ENCODE results near the gene CIPC. TPM values are rescaled to one million over a fixed set of nuclear protein-coding genes. Genes with fewer than 3 reads are reported as not detected.

CIPC gene
- total RNA-seq, 2 donors from 2014 or later, result 64.7 to 87.8 TPM

DNA sequence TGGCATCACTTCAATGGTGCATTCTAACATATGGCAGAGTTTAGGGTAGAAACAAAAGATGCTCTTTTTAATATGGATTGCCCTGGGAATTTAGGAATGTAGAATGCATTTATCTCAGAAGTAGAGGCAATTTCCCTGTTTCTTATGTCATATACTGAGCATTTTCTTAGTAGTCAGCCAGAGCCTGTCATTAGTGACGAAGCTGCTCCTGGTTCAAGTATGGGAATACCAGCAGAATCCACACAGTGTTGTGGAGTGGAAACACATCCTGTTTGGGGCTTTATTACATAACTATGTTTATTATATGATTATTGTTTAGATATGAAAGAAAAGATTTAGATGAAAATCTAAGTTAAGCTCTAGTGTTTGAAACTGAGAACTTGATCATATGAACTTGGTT lies 12.2 kb downstream of the CIPC start:
- no peaks in the 10 kb centered on the region for H3K27me3 ChIP-seq
- H3K4me3 ChIP-seq, result no peak overlapping the region
- no peak for DNase-seq (ENCODE audit: low spot score)
- H3K27ac ChIP-seq, result peak overlapping the region; percentile 54 to 58
- peaks cover 79% of the 10 kb centered on the region for H3K36me3 ChIP-seq
- TF ChIP-seq, protein P1, sequence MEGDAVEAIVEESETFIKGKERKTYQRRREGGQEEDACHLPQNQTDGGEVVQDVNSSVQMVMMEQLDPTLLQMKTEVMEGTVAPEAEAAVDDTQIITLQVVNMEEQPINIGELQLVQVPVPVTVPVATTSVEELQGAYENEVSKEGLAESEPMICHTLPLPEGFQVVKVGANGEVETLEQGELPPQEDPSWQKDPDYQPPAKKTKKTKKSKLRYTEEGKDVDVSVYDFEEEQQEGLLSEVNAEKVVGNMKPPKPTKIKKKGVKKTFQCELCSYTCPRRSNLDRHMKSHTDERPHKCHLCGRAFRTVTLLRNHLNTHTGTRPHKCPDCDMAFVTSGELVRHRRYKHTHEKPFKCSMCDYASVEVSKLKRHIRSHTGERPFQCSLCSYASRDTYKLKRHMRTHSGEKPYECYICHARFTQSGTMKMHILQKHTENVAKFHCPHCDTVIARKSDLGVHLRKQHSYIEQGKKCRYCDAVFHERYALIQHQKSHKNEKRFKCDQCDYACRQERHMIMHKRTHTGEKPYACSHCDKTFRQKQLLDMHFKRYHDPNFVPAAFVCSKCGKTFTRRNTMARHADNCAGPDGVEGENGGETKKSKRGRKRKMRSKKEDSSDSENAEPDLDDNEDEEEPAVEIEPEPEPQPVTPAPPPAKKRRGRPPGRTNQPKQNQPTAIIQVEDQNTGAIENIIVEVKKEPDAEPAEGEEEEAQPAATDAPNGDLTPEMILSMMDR (IDR thresholded peaks at IDR 0.05), result no peak
- H3K9me3 ChIP-seq, result no peaks in the 10 kb centered on the region
- H3K4me1 ChIP-seq, result peaks cover 0 to 38% of the 10 kb centered on the region in 2 donors

DNA sequence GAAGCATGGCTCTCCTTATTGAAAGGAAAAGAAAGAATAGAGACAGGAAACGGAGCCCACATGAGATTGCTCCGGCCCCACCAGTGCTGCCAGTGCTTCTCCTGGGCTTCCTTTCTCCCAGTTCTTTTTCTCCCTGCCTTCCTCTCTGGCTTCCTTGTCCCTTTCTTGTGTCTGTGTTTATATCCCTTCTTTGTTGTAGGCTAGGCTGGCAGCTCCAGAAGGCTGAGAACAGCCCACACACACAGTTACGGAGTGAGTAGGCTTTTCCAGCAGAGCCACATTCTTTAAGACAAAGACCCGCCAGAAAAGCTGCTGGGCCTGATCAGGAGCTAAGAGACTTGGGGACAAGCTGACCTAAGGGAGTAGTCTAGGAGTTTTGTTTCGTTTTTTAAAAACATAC lies 13.0 kb downstream of the CIPC start:
- Histone ChIP-seq H3K9me3 (no peaks in the 10 kb centered on the region), H3K4me1 (peaks cover 0 to 32% of the 10 kb centered on the region in 2 donors), H3K27me3 (no peaks in the 10 kb centered on the region), H3K36me3 (peaks cover 76% of the 10 kb centered on the region), H3K4me3 (no peak overlapping the region), H3K27ac (peak overlapping the region; percentile 54 to 58)
- TF ChIP-seq, protein P1 (IDR thresholded peaks at IDR 0.05), result no peak
- no peak for DNase-seq (ENCODE audit: low spot score)

DNA sequence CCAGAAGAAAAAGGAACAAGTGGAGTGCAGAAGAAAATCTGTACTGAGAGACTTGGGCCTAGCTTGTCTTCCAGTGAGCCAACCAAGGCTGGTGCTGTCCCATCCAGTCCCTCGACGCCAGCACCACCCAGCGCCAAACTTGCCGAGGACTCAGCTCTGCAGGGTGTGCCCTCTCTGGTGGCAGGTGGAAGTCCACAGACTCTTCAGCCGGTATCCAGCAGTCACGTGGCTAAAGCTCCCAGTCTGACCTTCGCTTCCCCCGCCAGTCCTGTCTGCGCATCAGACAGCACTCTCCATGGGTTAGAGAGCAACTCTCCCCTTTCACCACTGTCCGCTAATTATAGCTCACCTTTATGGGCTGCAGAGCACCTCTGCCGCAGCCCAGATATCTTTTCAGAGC lies 15.6 kb downstream of the CIPC start:
- H3K27me3 ChIP-seq, result no peaks in the 10 kb centered on the region
- no peaks in the 10 kb centered on the region for H3K9me3 ChIP-seq
- peak overlapping the region; percentile 47 to 52 for H3K27ac ChIP-seq
- H3K4me3 ChIP-seq, result no peak overlapping the region
- no peak for DNase-seq (ENCODE audit: low spot score)
- H3K4me1 ChIP-seq, result peaks cover 0 to 13% of the 10 kb centered on the region in 2 donors
- TF ChIP-seq, protein P1 (IDR thresholded peaks at IDR 0.05), result peak in 1 of 2 donors; percentile 41
- H3K36me3 ChIP-seq, result peaks cover 72% of the 10 kb centered on the region

DNA sequence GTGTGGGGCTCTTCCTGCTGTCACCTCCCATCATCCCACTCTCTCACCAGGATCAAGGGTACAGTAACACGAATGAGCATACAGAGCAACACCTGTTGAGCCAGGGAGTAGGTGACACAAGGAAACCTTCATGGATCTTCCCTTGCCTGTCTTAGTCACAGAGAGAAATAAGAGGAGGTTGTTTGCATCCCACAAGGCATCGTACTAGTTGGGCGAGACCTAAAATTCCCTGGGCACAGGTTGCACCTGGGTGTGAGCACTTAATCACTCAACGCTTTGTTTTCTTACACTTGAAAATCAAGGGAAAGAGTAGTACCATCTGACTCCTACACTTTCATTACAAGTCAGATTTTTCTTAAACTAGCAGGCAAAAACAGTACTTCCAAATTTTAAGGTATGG lies 16.6 kb downstream of the CIPC start:
- Histone ChIP-seq H3K27ac (peak overlapping the region; percentile 45 to 52), H3K36me3 (peaks cover 65% of the 10 kb centered on the region), H3K9me3 (no peaks in the 10 kb centered on the region), H3K27me3 (no peaks in the 10 kb centered on the region), H3K4me3 (no peak overlapping the region), H3K4me1 (peaks cover 0 to 13% of the 10 kb centered on the region in 2 donors)
- TF ChIP-seq, protein P1 (IDR thresholded peaks at IDR 0.05), result no peak
- DNase-seq (ENCODE audit: low spot score), result no peak

DNA sequence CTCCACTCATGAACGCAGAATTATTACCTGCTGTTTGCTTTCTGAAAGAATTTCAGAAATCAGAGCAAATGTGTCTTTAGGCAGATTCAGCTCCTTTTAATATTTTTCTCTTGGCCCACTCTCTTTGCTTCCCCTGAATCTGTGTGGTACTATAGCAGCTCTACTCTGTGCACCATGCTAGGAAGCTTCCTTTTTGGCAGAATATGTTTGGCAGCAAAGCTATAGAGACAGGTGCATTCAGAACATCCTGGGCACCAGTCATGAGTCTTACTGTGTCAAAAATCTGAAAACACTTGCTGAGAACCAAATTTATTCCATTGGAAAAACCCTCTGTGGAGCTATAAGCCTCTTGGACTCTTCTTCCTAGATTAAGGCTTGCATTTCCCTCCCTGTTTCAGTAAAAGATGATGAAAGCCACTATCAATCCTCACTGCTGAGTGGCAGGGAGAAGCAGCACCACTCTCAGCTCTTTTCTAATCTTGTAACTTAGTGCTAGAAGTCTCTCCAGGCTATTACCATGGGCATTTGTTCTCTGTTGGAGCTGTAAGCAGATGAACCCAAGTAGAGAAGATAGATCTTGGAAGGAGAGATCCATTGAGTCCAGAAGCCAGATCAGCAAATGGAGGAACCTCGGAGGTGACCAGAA lies 18.2 kb downstream of the CIPC start:
- H3K36me3 ChIP-seq, result peaks cover 55% of the 10 kb centered on the region
- peaks cover 0 to 19% of the 10 kb centered on the region in 2 donors for H3K4me1 ChIP-seq
- peak overlapping the region in 1 of 2 donors; percentile 42 for H3K27ac ChIP-seq
- no peak overlapping the region for H3K4me3 ChIP-seq
- DNase-seq (ENCODE audit: low spot score), result no peak
- no peaks in the 10 kb centered on the region for H3K9me3 ChIP-seq
- TF ChIP-seq, protein P1 (IDR thresholded peaks at IDR 0.05), result no peak
- no peaks in the 10 kb centered on the region for H3K27me3 ChIP-seq

DNA sequence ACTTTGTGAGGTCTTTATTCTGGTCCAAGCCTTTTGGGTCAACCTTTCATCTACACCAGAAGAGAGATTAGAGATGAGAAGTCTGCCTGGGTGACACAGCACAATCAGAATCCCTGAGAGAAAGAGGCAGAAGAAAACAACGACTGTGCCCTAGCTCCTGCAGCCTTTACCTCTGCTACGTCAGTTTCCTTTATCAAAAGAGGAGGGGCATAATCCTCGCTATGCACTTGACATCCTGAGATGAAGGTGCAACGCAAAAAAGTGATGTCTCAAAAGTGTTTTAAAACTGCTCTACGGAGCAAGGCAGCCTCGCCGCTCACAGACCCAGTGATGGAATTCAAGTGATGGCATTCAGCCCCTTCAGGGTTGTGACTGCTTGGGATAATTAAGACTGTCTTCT lies 21.8 kb downstream of the CIPC start:
- no peak for DNase-seq (ENCODE audit: low spot score)
- peaks cover 0 to 41% of the 10 kb centered on the region in 2 donors for H3K4me1 ChIP-seq
- no peaks in the 10 kb centered on the region for H3K9me3 ChIP-seq
- TF ChIP-seq, protein P1 (IDR thresholded peaks at IDR 0.05), result no peak
- H3K36me3 ChIP-seq, result peaks cover 20% of the 10 kb centered on the region
- H3K27ac ChIP-seq, result no peak overlapping the region
- no peaks in the 10 kb centered on the region for H3K27me3 ChIP-seq
- H3K4me3 ChIP-seq, result no peak overlapping the region

Measured in right atrium auricular region (tissue), 2 donors.